Gastrocnemius medialis (tissue), 4 donors: ENCODE measurements around the gene NTNG1. TPM values are rescaled to one million over a fixed set of nuclear protein-coding genes. Genes with fewer than 3 reads are reported as not detected.

Experiments
- ATAC-seq, 2 donors: fragments of 150-250 bp; one replicate each; pipeline ENCODE4 v1.9.1; 2016
- DNase-seq, 2 donors: peaks; one replicate each; pipeline ENCODE4 v3.0.0-alpha.2; 2019
- H3K27ac ChIP-seq, 4 donors: fragments of 200-600 bp; sonication (generic); 1 replicate in 1 of 4; 2 replicates in 3 of 4; pipeline ENCODE4 v1.5.1; 2016 to 2018; ENCODE audit warnings: mild to moderate bottlenecking in 2 of 4, moderate library complexity in 1 of 4
- H3K27me3 ChIP-seq, 3 donors: fragments of 200-600 bp; sonication (generic) in 2 of 3; 1 replicate in 1 of 3; 2 replicates in 2 of 3; pipeline versions ENCODE4 v1.5.1 to v1.6.0; 2016 to 2019; ENCODE audit warnings: mild to moderate bottlenecking in 1 of 3, moderate library complexity in 1 of 3
- H3K36me3 ChIP-seq, 2 donors: fragments of 200-600 bp; sonication (generic) in 1 of 2; one replicate each; pipeline ENCODE4 v1.5.1; 2017 to 2018
- H3K4me1 ChIP-seq, 2 donors: fragments of 200-600 bp; sonication (generic) in 1 of 2; one replicate each; pipeline ENCODE4 v1.5.1; 2016 to 2017; ENCODE audit warnings: mild to moderate bottlenecking in 2 of 2
- H3K4me3 ChIP-seq, 4 donors: fragments of 200-600 bp; sonication (generic) in 3 of 4; 1 replicate in 1 of 4; 2 replicates in 3 of 4; pipeline ENCODE4 v1.5.1; 2016 to 2019; ENCODE audit warnings: mild to moderate bottlenecking in 2 of 4
- H3K9me3 ChIP-seq, 3 donors: fragments of 200-600 bp; sonication (generic) in 2 of 3; 1 replicate in 1 of 3; 2 replicates in 2 of 3; pipeline ENCODE4 v1.5.1; 2016 to 2019
- POLR2A ChIP-seq, 2 donors: fragments of 450-650 bp; IDR thresholded peaks; one replicate each; pipeline ENCODE4 v1.6.1; 2017; ENCODE audit warnings: antibody characterized with exemption in 2 of 2, mild to moderate bottlenecking in 2 of 2, moderate library complexity in 2 of 2
- in situ Hi-C, 4 donors: fragments of 200-750 bp; cut with MboI; loops; one replicate each; pipeline versions ENCODE4 v1.15.0 to v1.8.0; 2017; ENCODE audit warnings: low sequenced_read_pairs in 4 of 4
- intact Hi-C: fragments of 100-400 bp; cut with DNase I; formaldehyde crosslinking; loops from one replicate; pipeline ENCODE4 v1.15.1; 2023; ENCODE audit warnings: low total_unique reads
- total RNA-seq, 4 donors: library from RNA; depleted of rRNA; stranded (reverse); fragments of >200 nt; gene quantifications; one replicate each; pipeline versions ENCODE4 v1.1.0 to v1.2.3, GENCODE V29; 2016
- TF ChIP-seq, protein P1 (sequence below), 5 experiments: fragments of 450-650 bp in 3 of 5; fragments of 200-600 bp in 2 of 5; sonication (generic) in 2 of 5; IDR thresholded peaks in 4 of 5; conservative IDR thresholded peaks in 1 of 5; 1 replicate in 4 of 5; 2 replicates in 1 of 5; pipeline ENCODE4 v1.5.1; 2016 to 2019; ENCODE audit warnings: antibody characterized with exemption in 5 of 5, mild to moderate bottlenecking in 3 of 5, moderate library complexity in 3 of 5

Gene NTNG1
- total RNA-seq, 4 donors from 2014 or later: not detected

DNA sequence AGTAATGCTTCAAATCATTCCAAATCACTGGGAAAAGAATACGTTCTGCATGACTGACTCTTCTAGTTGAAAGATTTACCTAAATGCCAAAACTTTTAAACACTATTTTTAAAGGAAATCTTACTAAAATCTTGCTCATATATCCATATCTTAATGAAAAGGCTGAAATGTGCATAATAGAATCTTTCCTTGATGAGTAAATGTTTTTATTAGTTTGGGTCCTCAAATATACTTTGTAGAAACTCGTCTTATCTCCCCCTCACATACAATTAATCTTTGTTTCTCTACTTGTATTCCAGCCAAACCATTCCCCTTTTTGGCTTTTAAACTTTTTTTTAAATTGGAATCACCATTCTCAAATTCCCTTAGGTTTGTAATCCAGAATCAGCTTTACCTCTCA lies 110.2 kb downstream of the NTNG1 start:
- Histone ChIP-seq H3K36me3 (no peaks in the 10 kb centered on the region), H3K9me3 (no peaks in the 10 kb centered on the region), H3K27me3 (no peaks in the 10 kb centered on the region), H3K4me3 (no peak overlapping the region), H3K4me1 (no peaks in the 10 kb centered on the region), H3K27ac (no peak overlapping the region)
- in situ Hi-C loops: no loop called here
- DNase-seq (no peak), ATAC-seq (no peak)
- no peak for TF ChIP-seq POLR2A (IDR thresholded peaks at IDR 0.05)
- TF ChIP-seq, protein P1, sequence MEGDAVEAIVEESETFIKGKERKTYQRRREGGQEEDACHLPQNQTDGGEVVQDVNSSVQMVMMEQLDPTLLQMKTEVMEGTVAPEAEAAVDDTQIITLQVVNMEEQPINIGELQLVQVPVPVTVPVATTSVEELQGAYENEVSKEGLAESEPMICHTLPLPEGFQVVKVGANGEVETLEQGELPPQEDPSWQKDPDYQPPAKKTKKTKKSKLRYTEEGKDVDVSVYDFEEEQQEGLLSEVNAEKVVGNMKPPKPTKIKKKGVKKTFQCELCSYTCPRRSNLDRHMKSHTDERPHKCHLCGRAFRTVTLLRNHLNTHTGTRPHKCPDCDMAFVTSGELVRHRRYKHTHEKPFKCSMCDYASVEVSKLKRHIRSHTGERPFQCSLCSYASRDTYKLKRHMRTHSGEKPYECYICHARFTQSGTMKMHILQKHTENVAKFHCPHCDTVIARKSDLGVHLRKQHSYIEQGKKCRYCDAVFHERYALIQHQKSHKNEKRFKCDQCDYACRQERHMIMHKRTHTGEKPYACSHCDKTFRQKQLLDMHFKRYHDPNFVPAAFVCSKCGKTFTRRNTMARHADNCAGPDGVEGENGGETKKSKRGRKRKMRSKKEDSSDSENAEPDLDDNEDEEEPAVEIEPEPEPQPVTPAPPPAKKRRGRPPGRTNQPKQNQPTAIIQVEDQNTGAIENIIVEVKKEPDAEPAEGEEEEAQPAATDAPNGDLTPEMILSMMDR (IDR thresholded peaks at IDR 0.05 in 4 of 5, conservative IDR thresholded peaks at IDR 0.05 in 1 of 5): no peak
- intact Hi-C loops: no loop called here

DNA sequence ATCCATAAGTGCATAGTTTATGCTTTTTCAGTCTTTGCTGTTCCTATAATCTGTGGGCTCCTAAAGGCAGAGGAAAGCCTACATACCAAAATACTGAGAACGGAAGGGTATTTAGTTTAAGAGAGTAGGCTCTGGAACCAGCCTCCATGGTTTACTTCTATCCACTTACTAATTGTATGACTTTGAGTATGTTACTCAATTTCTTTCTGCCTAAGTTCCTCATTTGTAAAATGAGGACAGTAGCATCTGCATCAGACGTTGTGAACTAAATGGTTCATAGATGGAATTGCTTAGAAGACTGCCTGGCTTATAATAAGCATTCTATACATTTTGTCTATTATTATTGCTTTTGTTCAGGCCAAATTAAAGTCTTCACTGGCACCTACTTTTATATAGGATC lies 111.0 kb downstream of the NTNG1 start:
- H3K9me3 ChIP-seq: no peaks in the 10 kb centered on the region
- no peak for ATAC-seq

DNA sequence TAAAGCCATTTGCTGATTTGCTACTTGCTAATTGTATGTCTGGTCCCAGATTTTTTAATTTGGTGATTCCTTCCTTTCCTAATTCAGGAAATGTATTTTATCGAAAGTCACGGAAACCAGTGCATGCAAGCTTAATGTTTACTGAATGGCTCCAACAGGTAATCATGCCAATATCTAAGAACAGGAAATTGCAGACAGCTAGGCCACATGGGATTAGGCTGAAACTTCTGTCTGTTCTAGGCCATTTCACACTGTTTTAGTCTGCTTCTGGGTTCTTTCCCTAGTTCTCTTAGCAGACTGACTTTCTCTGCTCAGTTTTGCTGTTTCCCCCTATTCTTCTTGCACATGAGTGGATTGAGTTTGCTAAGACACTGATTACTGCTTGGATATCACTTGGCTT lies 111.4 kb downstream of the NTNG1 start:
- Histone ChIP-seq H3K4me1 (no peaks in the 10 kb centered on the region), H3K27ac (no peak overlapping the region), H3K36me3 (no peaks in the 10 kb centered on the region), H3K9me3 (no peaks in the 10 kb centered on the region), H3K27me3 (no peaks in the 10 kb centered on the region), H3K4me3 (no peak overlapping the region)
- intact Hi-C loops: no loop called here
- DNase-seq (no peak), ATAC-seq (no peak)
- in situ Hi-C loops: no loop called here
- TF ChIP-seq, protein P1 (IDR thresholded peaks at IDR 0.05 in 4 of 5, conservative IDR thresholded peaks at IDR 0.05 in 1 of 5): no peak
- TF ChIP-seq POLR2A (IDR thresholded peaks at IDR 0.05): no peak

More for the DNA sequence above, 111.0 kb downstream of the NTNG1 start:
- H3K4me3 ChIP-seq: no peak overlapping the region
- DNase-seq: no peak
- H3K4me1 ChIP-seq: no peaks in the 10 kb centered on the region
- no peak for TF ChIP-seq POLR2A (IDR thresholded peaks at IDR 0.05)
- TF ChIP-seq, protein P1 (IDR thresholded peaks at IDR 0.05 in 4 of 5, conservative IDR thresholded peaks at IDR 0.05 in 1 of 5): no peak
- H3K27me3 ChIP-seq: no peaks in the 10 kb centered on the region
- H3K36me3 ChIP-seq: no peaks in the 10 kb centered on the region
- H3K27ac ChIP-seq: no peak overlapping the region
- in situ Hi-C loops (no loop called here), intact Hi-C loops (no loop called here)

DNA sequence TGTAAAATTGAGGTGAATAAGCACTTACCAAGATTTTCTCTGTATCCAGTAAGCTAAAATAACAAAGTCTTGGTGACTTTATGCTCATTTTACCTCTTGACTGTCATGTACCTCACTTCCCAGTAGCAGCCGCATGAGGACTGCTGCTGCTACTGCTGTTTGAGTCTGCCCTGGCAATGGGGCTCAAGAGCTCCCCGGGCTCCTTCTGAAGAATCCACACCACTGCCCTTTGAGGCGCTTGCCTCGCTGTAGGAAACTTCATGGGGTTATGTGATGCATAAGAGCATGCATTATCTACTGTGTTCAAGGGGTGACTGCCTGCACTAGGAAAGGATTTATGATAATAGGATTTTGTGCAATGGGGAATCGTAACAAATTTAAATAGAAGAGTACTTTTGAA lies 113.5 kb downstream of the NTNG1 start:
- H3K4me3 ChIP-seq: no peak overlapping the region
- H3K4me1 ChIP-seq: no peaks in the 10 kb centered on the region
- in situ Hi-C loops: no loop called here
- H3K36me3 ChIP-seq: no peaks in the 10 kb centered on the region
- DNase-seq: no peak
- no peak for ATAC-seq
- no peaks in the 10 kb centered on the region for H3K9me3 ChIP-seq
- no peak overlapping the region for H3K27ac ChIP-seq
- no peaks in the 10 kb centered on the region for H3K27me3 ChIP-seq
- intact Hi-C loops: no loop called here
- TF ChIP-seq, protein P1 (IDR thresholded peaks at IDR 0.05 in 4 of 5, conservative IDR thresholded peaks at IDR 0.05 in 1 of 5): no peak
- TF ChIP-seq POLR2A (IDR thresholded peaks at IDR 0.05): no peak

DNA sequence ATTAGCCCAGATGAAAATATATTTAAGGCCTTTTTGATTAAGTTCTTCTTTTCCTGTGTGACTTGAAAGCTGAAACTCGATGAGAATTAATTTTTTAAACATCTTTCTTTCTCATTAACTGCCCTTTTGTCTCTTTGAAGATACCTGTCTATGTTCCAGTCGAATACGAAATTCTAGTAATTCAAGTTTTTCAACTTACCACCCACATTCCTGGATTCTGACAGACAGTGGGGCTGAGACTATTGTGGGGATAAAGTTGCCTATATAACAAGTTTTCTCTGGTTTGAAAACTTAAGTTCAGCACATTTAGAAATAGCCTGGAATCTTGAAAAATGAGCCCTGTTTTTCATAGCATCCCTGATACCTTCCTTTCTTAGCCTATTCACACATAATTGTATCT lies 114.6 kb downstream of the NTNG1 start:
- TF ChIP-seq POLR2A (IDR thresholded peaks at IDR 0.05): no peak
- TF ChIP-seq, protein P1 (IDR thresholded peaks at IDR 0.05 in 4 of 5, conservative IDR thresholded peaks at IDR 0.05 in 1 of 5): no peak
- Histone ChIP-seq H3K36me3 (no peaks in the 10 kb centered on the region), H3K27me3 (no peaks in the 10 kb centered on the region), H3K4me3 (no peak overlapping the region), H3K27ac (no peak overlapping the region), H3K9me3 (no peaks in the 10 kb centered on the region), H3K4me1 (no peaks in the 10 kb centered on the region)
- no peak for DNase-seq
- in situ Hi-C loops: no loop called here
- intact Hi-C loops: no loop called here
- ATAC-seq: no peak
